H1 (cell line): ENCODE results near the gene CNTN5. TPM values are rescaled to one million over a fixed set of nuclear protein-coding genes. Genes with fewer than 3 reads are reported as not detected.

ENCODE experiments used
- BACH1 ChIP-seq: IDR thresholded peaks from 2 replicates; pipeline ENCODE4 v1.6.1; 2012; ENCODE audit warnings: low read length, improper control_type of control experiment
- POLR2AphosphoS5 ChIP-seq: IDR thresholded peaks from 2 replicates; pipeline ENCODE4 v1.6.1; 2011; ENCODE audit warnings: low read depth, low read length
- TBP ChIP-seq: IDR thresholded peaks from 2 replicates; pipeline ENCODE4 v1.6.1; 2011; ENCODE audit warnings: low read depth, low read length, improper control_type of control experiment
- polyA plus RNA-seq, 7 experiments: library from polyadenylated mRNA; depleted of rRNA in 3 of 7; stranded (reverse) in 5 of 7; unstranded in 2 of 7; fragments of >200 nt in 5 of 7; fragments of 200-250 nt in 2 of 7; gene quantifications; 1 replicate in 5 of 7; 2 replicates in 1 of 7; 4 replicates in 1 of 7; pipeline versions ENCODE4 v1.2.1 to v1.2.3, GENCODE V29; 2011 to 2013; ENCODE audit warnings: missing spikeins in 2 of 7, mixed read lengths in 2 of 7
- total RNA-seq: library from RNA; stranded (reverse); fragmentation: NEBNext Ultra II Directional; extraction: Animal tissue kit (Norgen Biotek cat#: 25700); gene quantifications from 2 replicates; pipeline ENCODE4 v1.2.1, GENCODE V29; 2021

CNTN5 gene
- total and polyA plus RNA-seq, 2 of the 8 experiments (the other 6 are each of a cell fraction or from before 2014, with no cell fraction given), result not detected

GRCh38 chr11:99759787-99760186 lies 739.0 kb downstream of the CNTN5 start (continued):
- TF ChIP-seq TBP, result no peak
- TF ChIP-seq POLR2AphosphoS5, result no peak
- TF ChIP-seq BACH1, result no peak
- TF ChIP-seq, all 59 proteins: peak for 0
